Left kidney (tissue), 2 donors: ENCODE measurements around the gene PLSCR4. TPM values are rescaled to one million over a fixed set of nuclear protein-coding genes. Genes with fewer than 3 reads are reported as not detected.

Experiments
- DNase-seq: peaks from one replicate; pipeline ENCODE4 v3.0.0-alpha.2; 2013
- polyA plus RNA-seq: library from polyadenylated mRNA; unstranded; fragments of 120-200 nt; gene quantifications from one replicate; pipeline ENCODE4 v1.2.1, GENCODE V29; 2013; ENCODE audit not compliant: insufficient read length

PLSCR4 gene
- polyA plus RNA-seq, 1 donor: 18.3 TPM

GRCh38 chr3:146161663-146162002, 89.3 kb downstream of the PLSCR4 start:
- no peak for DNase-seq

- peak; percentile 78 for DNase-seq
Observed at GRCh38 chr3:146160964-146161662, 89.8 kb downstream of the PLSCR4 start, which contains the start of gene PLOD2. PLOD2 (minus strand) TSS chr3:146161184; CDS start chr3:146160989, 195 bp downstream.

- peak; percentile 78 for DNase-seq
Observed at GRCh38 chr3:146160321-146160963, 90.5 kb downstream of the PLSCR4 start.

GRCh38 chr3:146159616-146160320, 91.1 kb downstream of the PLSCR4 start:
- no peak for DNase-seq

GRCh38 chr3:146159037-146159436, 91.9 kb downstream of the PLSCR4 start:
- no peak for DNase-seq

- no peak for DNase-seq
Observed at GRCh38 chr3:146157325-146158060, 93.4 kb downstream of the PLSCR4 start.

GRCh38 chr3:146156666-146157314, 94.1 kb downstream of the PLSCR4 start:
- DNase-seq: no peak

GRCh38 chr3:146156095-146156494, 94.8 kb downstream of the PLSCR4 start:
- no peak for DNase-seq

GRCh38 chr3:146154995-146155394, 95.9 kb downstream of the PLSCR4 start:
- DNase-seq: no peak

GRCh38 chr3:146154316-146154715, 96.6 kb downstream of the PLSCR4 start:
- DNase-seq: no peak

- DNase-seq: no peak
Observed at GRCh38 chr3:146153429-146153828, 97.5 kb downstream of the PLSCR4 start.

GRCh38 chr3:146152834-146153233, 98.1 kb downstream of the PLSCR4 start:
- DNase-seq: no peak

- DNase-seq: no peak
Observed at GRCh38 chr3:146148468-146148931, 102.4 kb downstream of the PLSCR4 start.

- no peak for DNase-seq
Observed at GRCh38 chr3:146145642-146146041, 105.3 kb downstream of the PLSCR4 start.

- no peak for DNase-seq
Observed at GRCh38 chr3:146142757-146143156, 108.1 kb downstream of the PLSCR4 start.

Other genes starting within 250 kb of the PLSCR4 start
- gene PLOD2, start 89.9 kb downstream of the PLSCR4 start, polyA plus RNA-seq: 171 TPM
- gene PLSCR2, start 218.5 kb upstream of the PLSCR4 start, polyA plus RNA-seq: 1.0 TPM